GM23338 (cell line): ENCODE data around the gene COLEC12. TPM values are rescaled to one million over a fixed set of nuclear protein-coding genes. Genes with fewer than 3 reads are reported as not detected.

Experiments
- ATAC-seq: fragments of 200-7000 bp; cut with Tn5 transposase; 3 replicates; pipeline ENCODE4 v1.9.1; 2020
- DNase-seq: peaks from one replicate; pipeline ENCODE4 v3.0.0-alpha.2; 2015; ENCODE audit warnings: low spot score
- H2AFZ ChIP-seq: fragments of 200-600 bp; sonication (generic); 2 replicates; pipeline ENCODE4 v1.8.0; 2016; ENCODE audit warnings: antibody characterized with exemption, mild to moderate bottlenecking, moderate library complexity
- H3F3A ChIP-seq: fragments of 200-600 bp; sonication (generic); replicated peaks from 2 replicates; pipeline ENCODE4 v1.8.0; 2017; ENCODE audit warnings: antibody characterized with exemption, mixed run types, low read depth
- H3K27ac ChIP-seq: fragments of 200-600 bp; sonication (generic); 2 replicates; pipeline ENCODE4 v1.6.1; 2016; ENCODE audit warnings: low read depth
- H3K27me3 ChIP-seq: fragments of 200-600 bp; sonication (generic); 2 replicates; pipeline ENCODE4 v1.8.0; 2016; ENCODE audit warnings: mild to moderate bottlenecking, mixed run types, moderate library complexity; ENCODE audit not compliant: insufficient read depth
- H3K36me3 ChIP-seq: fragments of 200-600 bp; sonication (generic); 2 replicates; pipeline ENCODE4 v1.8.0; 2016; ENCODE audit warnings: mild to moderate bottlenecking; ENCODE audit not compliant: insufficient read depth
- H3K4me1 ChIP-seq: fragments of 200-600 bp; sonication (generic); 2 replicates; pipeline ENCODE4 v1.8.0; 2016; ENCODE audit warnings: mild to moderate bottlenecking, moderate library complexity; ENCODE audit not compliant: insufficient read depth
- H3K4me2 ChIP-seq: fragments of 200-600 bp; sonication (generic); 2 replicates; pipeline ENCODE4 v1.7.1; 2017; ENCODE audit warnings: mixed run types
- H3K4me3 ChIP-seq: fragments of 200-600 bp; sonication (generic); 2 replicates; pipeline ENCODE4 v1.6.1; 2016; ENCODE audit warnings: mixed run types
- H3K79me2 ChIP-seq: fragments of 200-600 bp; sonication (generic); replicated peaks from 2 replicates; pipeline ENCODE4 v1.8.0; 2017; ENCODE audit warnings: mild to moderate bottlenecking; ENCODE audit not compliant: insufficient read depth
- H3K9me2 ChIP-seq: fragments of 200-600 bp; sonication (generic); 2 replicates; pipeline ENCODE4 v1.8.0; 2017; ENCODE audit not compliant: insufficient read depth
- H4K20me1 ChIP-seq: fragments of 200-600 bp; sonication (generic); replicated peaks from 2 replicates; pipeline ENCODE4 v1.8.0; 2017; ENCODE audit warnings: mild to moderate bottlenecking; ENCODE audit not compliant: insufficient read depth
- H3K27ac Mint-ChIP-seq: 2 replicates; pipeline ENCODE4 v1.8.0; 2020; ENCODE audit warnings: inconsistent platforms, mild to moderate bottlenecking, moderate library complexity, mixed read lengths
- H3K27me3 Mint-ChIP-seq: 3 replicates; pipeline ENCODE4 v1.8.0; 2022; ENCODE audit warnings: low read depth, mild to moderate bottlenecking, moderate library complexity, mixed read lengths, inconsistent platforms; ENCODE audit not compliant: insufficient read depth, poor library complexity
- H3K36me3 Mint-ChIP-seq: 3 replicates; pipeline ENCODE4 v1.8.0; 2021; ENCODE audit warnings: low read depth, mild to moderate bottlenecking, inconsistent platforms, moderate library complexity, mixed read lengths
- H3K4me1 Mint-ChIP-seq: 3 replicates; pipeline ENCODE4 v1.8.0; 2020; ENCODE audit warnings: mild to moderate bottlenecking, inconsistent platforms, mixed read lengths
- H3K4me3 Mint-ChIP-seq: 3 replicates; pipeline ENCODE4 v1.8.0; 2021; ENCODE audit warnings: moderate library complexity, mild to moderate bottlenecking, inconsistent platforms, mixed read lengths
- H3K9me3 Mint-ChIP-seq: 3 replicates; pipeline ENCODE4 v1.8.0; 2020; ENCODE audit warnings: moderate library complexity, mild to moderate bottlenecking, inconsistent platforms, mixed read lengths
- CREB1 ChIP-seq: fragments of 250-450 bp; sonication (Bioruptor Pico); IDR thresholded peaks from 2 replicates; pipeline ENCODE4 v1.5.0; 2020; ENCODE audit warnings: low read depth, mild to moderate bottlenecking, moderate library complexity
- CTCF ChIP-seq, 2 experiments: fragments of 200-600 bp in 1 of 2; sonication (generic) in 1 of 2; conservative IDR thresholded peaks; 2 replicates each; pipeline versions ENCODE4 v1.5.1 to v1.6.1; 2016 to 2017; ENCODE audit warnings: antibody characterized with exemption in 2 of 2, low read depth in 2 of 2, mild to moderate bottlenecking in 2 of 2, moderate library complexity in 1 of 2
- ETS1 ChIP-seq: IDR thresholded peaks from 2 replicates; pipeline ENCODE4 v1.6.1; 2016; ENCODE audit warnings: antibody characterized with exemption
- EZH2 ChIP-seq: fragments of 200-600 bp; sonication (generic); IDR thresholded peaks from one replicate; pipeline ENCODE4 v1.8.0; 2017; ENCODE audit warnings: antibody characterized with exemption, mild to moderate bottlenecking, low read depth; ENCODE audit not compliant: unreplicated experiment
- EZH2phosphoT487 ChIP-seq: fragments of 200-600 bp; sonication (generic); IDR thresholded peaks from one replicate; pipeline ENCODE4 v1.8.1; 2018; ENCODE audit warnings: antibody characterized with exemption; ENCODE audit not compliant: unreplicated experiment
- JUNB ChIP-seq: IDR thresholded peaks from one replicate; pipeline ENCODE4 v1.6.1; 2016; ENCODE audit warnings: antibody characterized with exemption; ENCODE audit not compliant: unreplicated experiment
- NANOG ChIP-seq: IDR thresholded peaks from 2 replicates; pipeline ENCODE4 v1.6.1; 2016; ENCODE audit warnings: antibody characterized with exemption, borderline replicate concordance
- POLR2AphosphoS5 ChIP-seq: IDR thresholded peaks from 2 replicates; pipeline ENCODE4 v1.6.1; 2016; ENCODE audit warnings: antibody characterized with exemption, low read depth
- REST ChIP-seq: IDR thresholded peaks from one replicate; pipeline ENCODE4 v1.6.1; 2018; ENCODE audit warnings: antibody characterized with exemption; ENCODE audit not compliant: unreplicated experiment
- STAT1 ChIP-seq: IDR thresholded peaks from one replicate; pipeline ENCODE4 v1.6.1; 2016; ENCODE audit warnings: antibody characterized with exemption; ENCODE audit not compliant: unreplicated experiment
- ZNF114 ChIP-seq: fragments of 250-450 bp; sonication (Bioruptor Pico); IDR thresholded peaks from 2 replicates; pipeline ENCODE4 v1.5.0; 2020; ENCODE audit warnings: mild to moderate bottlenecking, moderate library complexity
- ZNF331 ChIP-seq: fragments of 250-450 bp; sonication (Bioruptor Pico); IDR thresholded peaks from 2 replicates; pipeline ENCODE4 v1.5.0; 2020; ENCODE audit warnings: low read depth, mild to moderate bottlenecking, moderate library complexity
- polyA plus RNA-seq: library from polyadenylated mRNA; unstranded; fragments of >200 nt; fragmentation: Nextera tagmentation; extraction: Ambion mirVana; gene quantifications from 2 replicates; pipeline ENCODE4 v1.2.1, GENCODE V29; 2016
- total RNA-seq: library from RNA; depleted of rRNA; stranded (reverse); fragments of >200 nt; shearing (Covaris generic); gene quantifications from 2 replicates; pipeline ENCODE4 v1.2.3, GENCODE V29; 2014

COLEC12 gene
- total and polyA plus RNA-seq, 2 experiments from 2014 or later: 1.1 to 3.2 TPM

- TF ChIP-seq REST (no peak), CREB1 (no peak), EZH2 (no peak), NANOG (no peak), JUNB (no peak), EZH2phosphoT487 (no peak), POLR2AphosphoS5 (no peak), ZNF114 (CRISPR knock-in tag) (no peak), STAT1 (no peak), ZNF331 (no peak), ETS1 (no peak)
These were observed 129.5 kb downstream of the COLEC12 start (continued) for GRCh38 chr18:370751-371608.

- Histone ChIP-seq H3K9me2 (no peaks in the 10 kb centered on the region; the same call in 1 of the 2 replicates), H4K20me1 (no peaks in the 10 kb centered on the region), H3F3A (no peaks in the 10 kb centered on the region), H3K27me3 (no peaks in the 10 kb centered on the region), H3K79me2 (no peaks in the 10 kb centered on the region), H3K4me3 (no peak overlapping the region), H3K4me2 (no peak overlapping the region), H3K4me1 (peaks cover 12% of the 10 kb centered on the region), H3K27ac (no peak overlapping the region), H3K36me3 (no peaks in the 10 kb centered on the region), H2AFZ (no peak overlapping the region)
- peaks cover 19% of the 10 kb centered on the region for H3K4me1 Mint-ChIP-seq
- DNase-seq (no peak), ATAC-seq (no peak)
- no peaks in the 10 kb centered on the region for H3K36me3 Mint-ChIP-seq
- H3K9me3 Mint-ChIP-seq: no peaks in the 10 kb centered on the region
- no peak overlapping the region for H3K27ac Mint-ChIP-seq
- peaks cover 3% of the 10 kb centered on the region for H3K27me3 Mint-ChIP-seq
- no peak overlapping the region for H3K4me3 Mint-ChIP-seq
- TF ChIP-seq JUNB (no peak), NANOG (no peak), ZNF114 (CRISPR knock-in tag) (no peak), EZH2 (no peak), ETS1 (no peak), POLR2AphosphoS5 (no peak), CREB1 (no peak), CTCF (conservative IDR thresholded peaks at IDR 0.05; ENCODE audit: low read depth in 2 of 2) (no peak), STAT1 (no peak), REST (no peak)
These were observed 131.1 kb downstream of the COLEC12 start for GRCh38 chr18:369224-370015.
